HS-27A (cell line): Measurements from ENCODE around the gene ZGRF1.
"Not testable (repeated sequence)": the region's sequence is repeated elsewhere in the genome, so short reads cannot be mapped to it uniquely, and the experiment has no call there.

Experiments
- DNase-seq: peaks from one replicate; pipeline ENCODE4 v3.0.0-alpha.2; 2012; ENCODE audit warnings: low read depth, missing footprints

The ZGRF1 gene, protein sequence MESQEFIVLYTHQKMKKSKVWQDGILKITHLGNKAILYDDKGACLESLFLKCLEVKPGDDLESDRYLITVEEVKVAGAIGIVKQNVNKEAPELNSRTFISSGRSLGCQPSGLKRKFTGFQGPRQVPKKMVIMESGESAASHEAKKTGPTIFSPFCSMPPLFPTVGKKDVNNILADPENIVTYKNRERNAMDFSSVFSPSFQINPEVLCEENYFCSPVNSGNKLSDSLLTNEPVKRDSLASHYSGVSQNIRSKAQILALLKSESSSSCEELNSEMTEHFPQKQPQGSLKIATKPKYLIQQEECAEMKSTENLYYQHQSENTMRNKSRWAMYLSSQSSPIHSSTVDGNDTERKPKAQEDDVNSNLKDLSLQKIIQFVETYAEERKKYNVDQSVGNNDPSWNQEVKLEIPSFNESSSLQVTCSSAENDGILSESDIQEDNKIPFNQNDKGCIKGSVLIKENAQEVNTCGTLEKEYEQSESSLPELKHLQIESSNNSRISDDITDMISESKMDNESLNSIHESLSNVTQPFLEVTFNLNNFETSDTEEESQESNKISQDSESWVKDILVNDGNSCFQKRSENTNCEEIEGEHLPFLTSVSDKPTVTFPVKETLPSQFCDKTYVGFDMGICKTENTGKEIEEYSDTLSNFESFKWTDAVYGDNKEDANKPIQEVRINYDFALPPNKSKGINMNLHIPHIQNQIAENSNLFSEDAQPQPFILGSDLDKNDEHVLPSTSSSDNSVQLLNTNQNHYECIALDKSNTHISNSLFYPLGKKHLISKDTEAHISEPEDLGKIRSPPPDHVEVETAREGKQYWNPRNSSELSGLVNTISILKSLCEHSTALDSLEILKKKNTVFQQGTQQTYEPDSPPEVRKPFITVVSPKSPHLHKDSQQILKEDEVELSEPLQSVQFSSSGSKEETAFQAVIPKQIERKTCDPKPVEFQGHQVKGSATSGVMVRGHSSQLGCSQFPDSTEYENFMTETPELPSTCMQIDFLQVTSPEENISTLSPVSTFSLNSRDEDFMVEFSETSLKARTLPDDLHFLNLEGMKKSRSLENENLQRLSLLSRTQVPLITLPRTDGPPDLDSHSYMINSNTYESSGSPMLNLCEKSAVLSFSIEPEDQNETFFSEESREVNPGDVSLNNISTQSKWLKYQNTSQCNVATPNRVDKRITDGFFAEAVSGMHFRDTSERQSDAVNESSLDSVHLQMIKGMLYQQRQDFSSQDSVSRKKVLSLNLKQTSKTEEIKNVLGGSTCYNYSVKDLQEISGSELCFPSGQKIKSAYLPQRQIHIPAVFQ (N-terminal part only)

DNA sequence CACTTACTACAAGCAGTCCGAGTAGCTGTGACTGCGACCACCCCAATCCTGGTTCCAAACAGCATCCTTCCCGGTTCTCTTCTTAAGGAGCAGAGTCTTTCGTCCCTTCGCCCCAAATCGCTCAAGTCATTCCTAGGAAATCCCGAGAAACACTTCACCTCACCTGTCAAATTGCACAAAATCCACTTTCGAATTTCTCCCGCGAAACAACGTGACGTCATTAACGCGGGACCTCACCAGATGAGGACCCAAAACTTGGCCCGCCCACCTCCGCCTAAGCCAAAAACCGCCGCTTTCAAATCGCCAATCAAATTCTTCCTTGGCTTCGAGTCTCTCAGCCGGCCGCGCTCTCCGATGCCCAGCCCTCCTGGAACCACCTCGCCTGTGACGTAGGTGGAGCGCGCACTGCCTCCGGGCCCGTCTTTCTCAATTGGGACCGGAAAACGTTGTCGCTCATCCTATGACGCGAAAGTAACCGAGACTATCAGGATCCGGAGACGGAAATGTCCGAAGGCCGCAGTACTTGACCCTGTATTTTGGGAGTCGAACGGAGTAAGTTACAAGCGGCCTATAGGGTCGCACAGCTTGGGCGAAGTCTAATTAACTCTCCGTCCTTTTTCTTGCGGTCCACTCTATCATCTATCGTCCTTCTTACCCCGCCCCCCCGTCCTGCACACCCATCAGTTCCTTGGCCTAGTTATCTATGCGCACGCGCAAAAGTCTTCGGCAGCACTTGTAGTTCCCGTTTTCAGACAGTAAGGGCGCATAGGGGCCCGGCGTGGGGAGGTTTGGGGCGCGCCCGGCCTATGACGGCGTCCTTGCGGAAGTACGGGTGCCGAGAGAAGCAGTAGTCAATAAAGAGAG lies at the start of gene ZGRF1, which contains the start of gene LARP7:
Gene ZGRF1, minus strand, starts transcription at position 222 of the 864 bp plus-strand sequence. CDS start 3,733 bp downstream, outside the sequence.
Gene LARP7, plus strand, starts transcription at position 456 of the 864 bp plus-strand sequence. CDS start 7,527 bp downstream, outside the sequence.
- DNase-seq = peak; percentile 100

DNA sequence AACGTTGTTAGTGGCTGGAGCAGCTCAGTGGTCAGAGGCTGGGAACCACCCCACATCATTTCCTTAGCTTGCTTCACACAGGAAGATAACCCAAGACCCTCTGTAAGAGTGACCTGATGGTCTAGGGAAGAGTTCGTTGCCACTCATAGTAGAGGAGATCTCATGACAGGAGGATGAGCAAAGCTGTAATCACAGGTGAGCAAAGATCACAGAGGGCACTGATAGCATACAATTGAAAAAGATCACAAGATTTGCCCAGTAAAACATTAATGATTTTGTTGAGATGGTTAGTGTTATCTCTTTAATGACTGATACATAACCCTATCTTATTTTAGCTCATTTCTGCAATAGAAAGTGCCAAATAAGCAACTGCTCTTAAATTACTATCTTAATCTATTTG lies 44.3 kb upstream of the ZGRF1 start:
- no peak for DNase-seq

DNA sequence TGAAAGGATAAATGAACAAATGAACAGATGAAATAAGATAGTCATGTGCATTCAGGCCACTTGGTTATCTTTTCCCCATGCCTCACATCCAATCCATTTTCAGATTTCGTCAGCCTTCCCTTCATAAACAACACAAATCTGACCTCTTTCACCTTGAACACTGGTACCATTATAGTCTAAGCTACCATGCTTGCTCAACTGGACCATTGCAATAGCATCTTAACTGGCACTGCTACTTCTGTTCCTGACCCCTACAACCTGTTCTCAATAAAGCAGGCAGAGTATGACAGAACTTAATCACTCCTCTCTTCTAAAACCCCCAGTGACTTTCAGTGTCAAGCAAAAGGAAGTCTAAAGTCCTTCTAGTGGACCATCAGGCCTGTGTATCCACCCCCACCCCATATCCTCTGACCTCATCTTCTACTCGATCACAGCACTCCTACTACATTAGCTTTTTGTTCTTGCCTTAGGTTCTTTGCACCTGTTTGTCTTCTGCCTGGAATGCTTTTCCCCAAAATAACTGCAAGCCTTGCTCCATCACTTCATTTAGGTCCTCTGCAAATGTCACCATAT lies 40.9 kb upstream of the ZGRF1 start:
- DNase-seq = no peak

DNA sequence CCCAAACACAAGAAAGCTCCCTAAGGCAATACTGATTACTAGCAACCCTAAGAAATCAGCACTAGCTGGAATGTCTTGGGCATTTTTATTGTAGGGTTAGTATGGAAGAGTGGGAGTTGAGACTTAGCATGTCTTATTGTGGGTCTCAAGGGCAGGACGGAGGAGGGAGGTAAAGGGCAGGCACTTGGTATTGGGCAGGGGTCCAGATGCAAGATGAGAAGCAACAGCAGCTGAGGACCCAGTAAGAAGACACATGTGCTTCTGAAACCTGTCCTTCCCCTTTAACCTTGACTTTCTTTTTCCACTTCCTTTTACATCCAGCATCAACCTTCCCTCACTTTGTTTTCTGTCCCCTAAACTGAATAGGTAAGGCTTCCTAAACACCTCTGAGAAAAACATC lies 37.7 kb upstream of the ZGRF1 start:
- DNase-seq = no peak

DNA sequence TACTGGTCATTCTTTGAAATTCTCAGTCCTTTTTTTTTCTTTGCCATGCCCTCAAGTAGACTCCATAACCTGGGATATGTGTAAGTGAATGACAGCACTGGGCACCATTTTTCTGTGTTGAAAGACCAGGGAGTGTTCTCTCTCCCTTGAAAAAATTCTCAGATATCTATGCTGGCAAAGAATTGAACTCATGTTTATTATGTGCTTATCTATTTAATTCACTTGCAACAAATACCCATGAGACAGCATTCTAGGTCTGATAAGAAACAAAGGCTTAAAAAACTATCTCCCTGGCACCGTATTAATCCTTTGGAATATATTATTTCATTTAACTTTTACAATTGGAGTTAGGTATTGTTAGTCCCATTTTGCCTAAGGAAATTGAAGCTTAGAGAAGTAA lies 37.0 kb upstream of the ZGRF1 start:
- no peak for DNase-seq

- no peak for DNase-seq
Measured at GRCh38 chr4:112673076-112673475, 36.4 kb upstream of the ZGRF1 start.

DNA sequence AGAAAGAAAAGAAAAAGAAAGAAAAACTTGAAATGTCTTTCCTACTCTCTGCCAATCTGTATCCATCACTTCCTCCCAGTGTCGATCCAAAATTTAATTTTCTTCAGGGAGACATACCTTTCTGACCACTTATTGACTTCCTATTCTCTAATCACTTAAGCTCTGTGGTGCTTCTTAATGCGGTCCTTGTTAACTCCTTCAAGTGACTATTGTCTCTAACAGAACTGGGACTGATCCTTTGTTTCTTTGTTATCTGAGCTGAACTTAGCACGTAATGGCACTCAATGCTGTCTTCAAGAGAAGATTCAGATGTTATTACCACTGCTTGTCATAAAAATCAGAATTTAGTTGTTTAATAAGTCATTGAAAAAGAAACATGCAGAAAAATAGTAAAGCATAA lies 31.4 kb upstream of the ZGRF1 start:
- no peak for DNase-seq

- no peak for DNase-seq
Measured at GRCh38 chr4:112664611-112665010, 27.9 kb upstream of the ZGRF1 start.

GRCh38 chr4:112656115-112656514 lies 19.4 kb upstream of the ZGRF1 start:
- not testable (repeated sequence) for DNase-seq

GRCh38 chr4:112655270-112655669 lies 18.6 kb upstream of the ZGRF1 start:
- DNase-seq = no peak

DNA sequence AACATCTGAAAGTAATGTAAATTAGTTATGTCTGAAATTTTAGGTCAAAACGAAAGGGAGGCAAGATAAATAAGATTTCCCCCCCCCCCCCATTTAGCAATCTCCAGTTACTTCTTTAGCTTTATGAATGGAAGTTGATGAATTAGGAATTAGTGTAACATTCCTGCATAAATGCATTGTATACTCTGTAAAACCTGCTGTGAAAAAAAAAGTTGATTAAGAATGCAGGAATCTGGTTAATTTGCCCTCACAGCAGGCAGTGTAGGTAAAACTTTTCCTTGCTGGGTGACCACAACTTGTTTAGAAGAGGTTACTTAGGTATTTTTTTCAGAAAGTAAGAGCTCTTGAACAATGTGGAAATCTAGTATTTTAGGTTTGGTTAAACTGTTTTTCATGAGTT lies 15.5 kb upstream of the ZGRF1 start:
- no peak for DNase-seq

- DNase-seq = no peak
Measured at GRCh38 chr4:112651641-112652040, 14.9 kb upstream of the ZGRF1 start.

DNA sequence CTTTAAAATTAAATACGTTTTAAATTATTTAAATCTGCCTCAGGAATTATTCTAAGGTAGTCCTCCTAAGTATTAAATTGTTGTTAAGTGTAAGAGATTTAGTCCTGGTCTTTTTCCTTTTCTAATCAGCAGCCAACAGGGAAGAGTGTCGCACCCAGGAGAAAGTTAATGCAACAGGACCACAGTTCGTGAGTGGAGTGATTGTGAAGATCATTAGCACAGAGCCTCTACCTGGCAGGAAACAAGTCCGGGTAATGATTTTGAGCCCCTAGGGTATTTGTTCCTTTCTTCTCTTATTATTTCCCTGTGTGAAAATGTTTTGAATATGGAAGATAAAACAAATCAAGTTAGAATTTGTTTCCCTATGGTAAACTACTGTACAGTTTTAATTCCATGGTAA lies 13.6 kb upstream of the ZGRF1 start:
- DNase-seq = no peak

GRCh38 chr4:112649055-112649408 lies 12.3 kb upstream of the ZGRF1 start:
- DNase-seq = no peak

DNA sequence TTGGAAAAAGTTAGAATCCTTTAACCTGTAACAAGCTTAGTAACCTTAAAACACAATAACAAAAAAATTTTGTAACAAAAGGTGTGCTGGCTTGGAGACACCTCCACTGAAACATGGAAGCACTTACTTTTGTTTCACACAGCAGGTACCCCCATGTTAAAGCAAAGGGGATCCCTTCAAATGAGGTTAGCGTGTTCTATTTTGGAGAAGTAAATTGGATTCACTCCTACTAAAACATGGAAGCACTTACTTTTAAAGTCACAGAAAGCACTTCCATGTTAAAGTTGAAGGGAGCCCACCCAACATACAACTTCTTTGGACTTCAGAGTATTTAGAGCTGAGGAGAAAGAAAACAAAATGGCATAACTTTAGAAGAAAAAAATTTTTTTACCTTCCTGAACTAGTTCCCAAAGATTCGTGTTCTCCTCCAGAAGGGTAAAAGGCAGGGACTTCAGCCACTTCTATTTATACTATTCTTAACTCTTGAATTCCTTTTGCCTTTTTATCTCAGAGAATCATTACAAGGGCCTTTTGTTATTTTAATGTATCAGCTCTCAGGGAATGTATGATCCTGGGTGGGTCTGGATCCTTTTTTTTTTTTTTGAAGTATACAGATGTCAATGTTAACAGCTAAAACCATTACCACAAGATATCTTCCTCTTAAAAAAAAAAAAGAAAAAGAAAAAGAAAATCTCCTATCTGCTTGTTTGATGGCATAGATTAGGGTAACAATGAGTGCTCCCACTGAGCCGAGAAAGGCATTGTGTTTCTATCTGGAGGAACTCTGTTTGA lies 11.8 kb upstream of the ZGRF1 start:
- peak; percentile 66 for DNase-seq

- no peak for DNase-seq
Measured at GRCh38 chr4:112647785-112648184, 11.1 kb upstream of the ZGRF1 start.

GRCh38 chr4:112646632-112647537 lies 10.2 kb upstream of the ZGRF1 start:
- no peak for DNase-seq

DNA sequence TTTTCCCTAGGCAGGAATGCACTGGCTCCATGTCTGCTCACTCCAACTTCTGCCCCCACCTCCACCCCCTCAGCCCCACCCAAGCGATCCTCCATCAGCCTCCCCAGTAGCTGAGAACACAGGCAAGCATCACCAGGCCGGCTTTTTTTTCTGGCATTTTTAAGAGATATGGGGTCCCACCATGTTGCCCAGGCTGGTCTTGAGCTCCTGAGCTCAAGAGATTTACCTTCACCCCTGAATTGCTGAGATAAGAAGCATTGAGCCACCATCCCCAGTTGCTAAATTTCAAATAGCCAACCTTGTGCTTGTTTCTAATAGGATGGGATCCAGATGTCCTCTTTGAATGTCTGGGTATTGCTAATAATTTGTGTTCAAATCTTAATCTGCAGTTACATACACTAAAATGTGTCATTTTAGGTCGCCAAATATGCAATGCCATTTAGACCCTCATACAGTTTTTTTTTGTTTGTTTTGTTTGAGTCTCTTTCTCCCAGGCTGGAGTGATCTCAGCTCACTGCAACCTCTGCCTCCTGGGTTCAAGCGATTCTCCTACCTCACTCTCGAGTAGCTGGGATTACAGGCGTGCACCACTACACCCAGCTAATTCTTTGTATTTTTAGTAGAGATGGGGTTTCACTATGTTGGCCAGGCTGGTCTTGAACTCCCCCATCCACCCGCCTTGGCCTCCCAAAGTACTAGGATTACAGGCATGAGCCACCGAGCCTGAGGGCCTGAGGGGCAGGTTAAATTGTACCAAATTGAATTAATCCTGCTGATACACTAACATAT lies 9.0 kb upstream of the ZGRF1 start:
- DNase-seq = no peak
